ENCODE measurements around the gene STXBP6.
"Not testable (repeated sequence)": the region's sequence is repeated elsewhere in the genome, so short reads cannot be mapped to it uniquely, and the experiment has no call there.

The STXBP6 gene

DNA sequence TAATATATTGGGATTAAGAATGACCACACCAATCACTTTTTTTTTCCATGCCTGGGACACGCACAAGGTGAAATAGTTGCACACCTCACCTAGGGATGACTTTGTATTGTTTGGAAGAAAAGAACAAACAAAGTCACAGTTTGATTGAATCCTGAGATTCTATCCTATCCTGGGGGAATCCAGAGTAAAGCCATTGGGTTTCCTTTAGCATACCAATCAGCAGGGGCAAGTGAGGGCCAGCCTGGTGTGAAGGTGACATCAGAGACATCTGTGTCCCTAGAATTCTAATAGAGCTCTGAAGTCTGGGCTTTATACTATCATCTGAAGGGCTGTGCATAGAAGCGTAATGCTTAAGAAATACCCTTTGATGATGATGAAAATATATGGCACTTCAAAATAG lies 199.9 kb downstream of the STXBP6 start:
- ATAC-seq = no peak

- no peak for ATAC-seq
Observed at GRCh38 chr14:24849471-24849870, 200.5 kb downstream of the STXBP6 start.

- no peak for ATAC-seq
Observed at GRCh38 chr14:24848102-24848790, 201.7 kb downstream of the STXBP6 start.

DNA sequence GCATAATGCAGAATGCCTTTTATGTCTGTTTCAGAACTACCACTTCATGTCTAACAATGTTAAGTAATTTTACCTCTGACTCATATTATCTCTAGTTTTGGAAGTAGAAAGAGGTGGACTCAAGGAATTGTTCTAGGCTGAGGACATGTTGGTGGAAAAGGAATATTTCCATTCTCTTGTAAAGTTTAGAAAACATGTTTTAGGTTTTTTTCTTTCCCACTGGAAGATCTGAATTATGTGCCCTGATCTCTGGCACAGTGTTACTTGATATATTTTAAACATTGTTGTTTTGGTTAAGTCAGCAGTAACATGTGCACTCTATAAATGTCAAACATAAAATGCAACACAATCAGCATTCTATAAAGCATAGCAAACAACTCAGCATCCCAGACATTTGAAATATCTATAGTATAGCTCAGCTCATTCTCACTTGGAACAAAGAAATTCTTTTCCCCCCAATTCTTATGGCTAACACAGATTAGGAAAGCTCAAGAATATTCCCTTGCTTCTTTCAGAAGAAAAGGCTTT lies 202.3 kb downstream of the STXBP6 start:
- ATAC-seq = no peak

DNA sequence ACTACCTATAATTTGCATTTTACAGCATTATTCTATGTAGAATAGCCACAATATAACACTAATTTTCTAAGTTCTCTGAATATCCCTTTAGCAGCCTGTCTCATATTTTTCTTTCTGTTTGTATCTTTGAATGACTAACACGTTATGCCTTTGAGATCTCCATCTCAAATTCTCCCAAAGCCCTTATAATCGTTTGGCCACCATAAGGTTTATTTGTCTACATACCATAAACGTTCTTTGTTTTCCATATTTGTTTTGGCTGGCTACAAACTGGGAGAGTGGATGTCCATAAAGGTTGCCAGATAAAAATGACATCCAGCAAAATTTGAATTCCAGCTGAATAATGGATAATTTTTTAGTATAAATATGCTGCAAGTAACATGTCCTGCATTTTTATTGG lies 203.7 kb downstream of the STXBP6 start:
- ATAC-seq = no peak

DNA sequence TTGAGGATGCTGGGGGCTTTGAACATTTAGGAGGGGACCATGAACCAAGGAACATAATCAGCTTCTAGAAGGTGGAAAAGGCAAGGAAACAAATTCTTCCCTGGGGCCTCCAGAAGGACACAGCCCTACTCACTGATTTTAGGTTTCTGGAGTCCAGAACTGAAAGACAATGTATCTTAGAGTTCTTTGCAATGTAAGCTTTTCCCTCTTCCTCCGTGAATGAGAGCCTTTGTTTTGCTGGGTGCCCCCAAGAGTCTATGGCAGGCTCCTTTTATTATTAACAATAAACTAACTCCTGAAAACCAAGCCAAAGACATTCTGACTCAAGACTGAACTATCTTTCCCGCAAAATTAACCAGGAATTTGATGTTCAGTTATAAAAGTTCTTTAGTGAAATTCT lies 204.1 kb downstream of the STXBP6 start:
- no peak for ATAC-seq

GRCh38 chr14:24844011-24844410 lies 205.9 kb downstream of the STXBP6 start:
- no peak for ATAC-seq

DNA sequence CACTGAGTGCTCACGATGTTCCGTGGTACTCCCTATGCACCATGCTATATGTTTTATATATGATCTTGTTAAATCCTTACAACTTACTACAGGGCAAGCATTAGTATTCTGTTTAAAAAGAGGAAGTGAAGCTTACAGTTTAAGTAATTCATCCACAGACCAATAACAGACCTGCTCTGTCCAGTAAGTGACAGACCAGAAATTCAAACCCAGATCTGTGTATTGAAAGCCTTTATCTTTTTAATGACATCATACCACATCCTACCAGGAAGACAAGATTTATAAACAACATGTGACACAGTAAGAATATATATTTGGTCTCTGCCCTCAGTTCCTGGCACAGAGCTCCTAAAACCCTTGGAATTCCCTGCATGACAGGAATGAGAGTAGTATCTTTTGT lies 206.5 kb downstream of the STXBP6 start:
- ATAC-seq = no peak

- no peak for ATAC-seq
Observed at GRCh38 chr14:24840204-24840893, 209.6 kb downstream of the STXBP6 start.

DNA sequence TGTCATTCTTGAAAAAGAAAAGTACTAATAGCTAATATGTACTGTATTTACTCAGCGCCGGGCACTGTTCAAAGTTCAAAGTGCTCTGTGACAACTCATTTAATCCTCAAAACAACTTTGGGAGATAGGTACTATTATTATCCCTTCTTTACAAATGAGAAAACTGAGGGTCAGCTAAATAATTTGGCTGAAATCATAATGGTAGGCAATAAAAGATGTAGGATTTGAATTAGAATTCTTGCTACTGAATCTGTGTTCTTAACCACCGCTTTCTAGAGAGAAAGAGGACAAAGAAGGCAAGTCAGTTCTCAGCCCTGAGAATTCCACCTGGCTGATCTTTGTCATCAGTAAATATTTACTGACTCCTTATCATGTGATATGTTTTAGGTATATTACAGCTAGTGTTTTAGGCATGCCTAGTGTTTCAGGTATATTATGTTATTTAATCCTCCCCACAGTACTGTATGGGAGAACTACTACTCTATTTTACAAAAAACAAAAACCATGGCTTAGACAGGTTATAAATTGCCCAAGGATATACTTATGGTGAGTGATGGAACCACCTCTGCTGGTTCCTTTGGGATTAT lies 210.2 kb downstream of the STXBP6 start:
- ATAC-seq = no peak

- ATAC-seq = no peak
Observed at GRCh38 chr14:24838945-24839616, 210.9 kb downstream of the STXBP6 start.

DNA sequence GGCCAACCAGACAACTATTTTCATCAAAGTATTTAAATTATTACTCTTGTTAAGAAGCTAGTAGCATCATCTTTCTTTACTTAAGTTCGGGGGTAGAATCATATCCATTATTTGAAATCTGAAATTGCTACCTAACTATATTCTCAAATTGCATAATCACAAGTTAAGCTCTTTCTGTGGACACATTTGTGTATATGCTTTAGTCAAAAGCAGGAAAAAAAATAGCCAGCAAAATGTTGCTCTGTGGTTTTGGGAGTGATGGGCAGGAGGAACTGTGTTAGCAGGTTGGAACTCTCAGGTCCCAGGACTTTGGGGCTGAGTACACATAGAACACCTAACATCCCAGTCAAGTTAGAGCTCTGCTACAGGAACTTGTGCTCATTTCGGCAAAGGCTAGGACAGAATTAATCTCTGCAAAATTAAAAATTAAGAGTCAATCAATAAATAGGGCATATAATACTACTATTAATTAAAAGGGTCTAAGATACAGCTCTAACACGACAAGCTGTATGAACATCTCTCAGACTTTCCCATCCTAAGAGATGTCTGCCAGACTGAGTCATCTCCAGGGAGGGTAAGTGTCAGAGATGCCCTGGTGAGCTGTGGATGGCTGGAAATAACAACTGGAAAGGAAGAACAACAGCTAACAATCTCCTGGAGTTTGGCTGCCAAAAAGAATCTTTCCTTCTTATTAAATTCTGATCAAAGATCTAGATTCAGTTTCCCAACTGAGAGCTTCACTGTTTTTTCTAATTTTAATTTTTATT lies 212.5 kb downstream of the STXBP6 start:
- ATAC-seq = no peak

- not testable (repeated sequence) for ATAC-seq
Observed at GRCh38 chr14:24836324-24836723, 213.6 kb downstream of the STXBP6 start.

DNA sequence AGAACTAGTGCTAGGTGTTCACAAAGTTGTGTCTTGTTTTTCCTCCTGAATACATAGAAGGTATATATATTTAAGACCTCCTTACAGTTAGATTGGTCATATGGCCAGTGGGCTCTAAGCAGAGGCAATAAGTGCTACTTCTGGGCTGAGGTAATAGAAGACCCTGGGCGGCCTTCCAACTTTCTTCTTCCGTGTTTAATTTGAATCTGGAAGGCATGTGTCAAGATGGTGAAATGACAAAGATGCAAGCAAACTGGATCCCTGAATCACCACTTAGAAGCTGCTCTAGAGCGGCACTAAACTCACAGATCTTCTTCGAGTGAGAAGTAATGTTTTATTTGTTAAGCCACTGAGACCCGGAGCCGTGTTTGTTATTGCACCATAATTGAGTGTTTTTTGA lies 215.0 kb downstream of the STXBP6 start:
- ATAC-seq = no peak

GRCh38 chr14:24833385-24833784 lies 216.6 kb downstream of the STXBP6 start:
- ATAC-seq = no peak

GRCh38 chr14:24831677-24832076 lies 218.3 kb downstream of the STXBP6 start:
- no peak for ATAC-seq

GRCh38 chr14:24829862-24830261 lies 220.1 kb downstream of the STXBP6 start:
- ATAC-seq = no peak

DNA sequence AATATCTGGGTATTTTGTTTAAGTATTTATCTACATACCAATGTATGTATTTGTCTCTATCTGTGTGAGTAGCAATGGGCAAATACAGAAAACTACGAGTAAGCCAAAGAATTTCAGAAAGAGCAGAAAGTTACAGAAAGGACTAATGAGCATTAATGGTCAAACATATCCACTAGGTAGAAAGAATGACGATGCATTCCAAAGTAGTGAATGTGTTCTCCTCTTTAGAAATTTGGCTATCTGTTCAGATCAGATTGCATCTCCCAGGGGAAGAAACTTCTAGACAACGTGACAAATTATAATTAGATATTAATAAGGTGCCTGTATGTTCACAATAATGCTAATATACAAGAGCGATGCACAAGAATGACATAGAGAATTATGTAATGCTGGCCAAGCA lies 221.5 kb downstream of the STXBP6 start:
- no peak for ATAC-seq

DNA sequence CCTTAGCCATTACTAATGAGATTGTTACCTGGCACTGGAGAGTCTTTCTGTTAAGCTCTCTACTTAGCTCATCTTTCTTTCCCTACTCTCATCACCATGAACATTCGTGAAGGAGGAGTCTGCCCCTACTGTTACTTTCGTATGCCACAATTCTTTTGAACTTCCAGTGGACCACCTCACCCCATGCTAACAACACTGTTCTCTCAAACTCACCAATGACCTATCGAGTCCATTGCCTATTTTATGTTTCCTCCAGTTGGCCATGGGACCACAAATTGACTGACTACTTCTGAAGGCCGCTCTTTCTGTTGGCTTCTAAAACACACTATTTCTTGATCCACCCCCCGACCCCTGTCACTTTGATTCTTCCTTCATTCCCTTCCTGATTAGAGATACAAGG lies 223.6 kb downstream of the STXBP6 start:
- ATAC-seq = no peak

- no peak for ATAC-seq
Observed at GRCh38 chr14:24820616-24821015, 229.3 kb downstream of the STXBP6 start.

DNA sequence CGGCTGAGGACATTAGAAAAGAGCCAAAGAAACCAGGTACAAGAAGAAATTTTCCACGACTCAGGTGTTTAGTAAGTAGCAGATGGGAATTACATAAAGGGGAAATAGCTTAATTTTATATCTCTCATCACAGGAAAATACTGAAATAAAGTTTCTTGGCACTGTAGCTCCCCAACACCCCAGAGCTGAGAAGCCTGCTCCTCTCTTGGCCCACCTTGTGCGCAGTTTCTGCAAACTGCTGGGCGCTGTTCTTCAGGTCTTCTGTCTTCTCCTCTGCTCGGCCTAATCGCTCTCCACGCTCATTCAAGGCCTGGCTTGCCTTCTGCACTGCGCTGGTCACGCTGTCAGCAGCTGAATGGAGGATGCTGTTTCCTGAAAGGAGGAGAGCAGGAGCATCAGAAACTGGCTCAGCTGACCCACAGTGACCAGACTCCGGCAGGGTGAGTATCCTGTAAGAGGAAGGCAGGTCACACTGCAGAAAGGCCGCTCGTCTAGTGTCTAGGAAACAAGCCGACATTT lies 231.1 kb downstream of the STXBP6 start:
- ATAC-seq = no peak

DNA sequence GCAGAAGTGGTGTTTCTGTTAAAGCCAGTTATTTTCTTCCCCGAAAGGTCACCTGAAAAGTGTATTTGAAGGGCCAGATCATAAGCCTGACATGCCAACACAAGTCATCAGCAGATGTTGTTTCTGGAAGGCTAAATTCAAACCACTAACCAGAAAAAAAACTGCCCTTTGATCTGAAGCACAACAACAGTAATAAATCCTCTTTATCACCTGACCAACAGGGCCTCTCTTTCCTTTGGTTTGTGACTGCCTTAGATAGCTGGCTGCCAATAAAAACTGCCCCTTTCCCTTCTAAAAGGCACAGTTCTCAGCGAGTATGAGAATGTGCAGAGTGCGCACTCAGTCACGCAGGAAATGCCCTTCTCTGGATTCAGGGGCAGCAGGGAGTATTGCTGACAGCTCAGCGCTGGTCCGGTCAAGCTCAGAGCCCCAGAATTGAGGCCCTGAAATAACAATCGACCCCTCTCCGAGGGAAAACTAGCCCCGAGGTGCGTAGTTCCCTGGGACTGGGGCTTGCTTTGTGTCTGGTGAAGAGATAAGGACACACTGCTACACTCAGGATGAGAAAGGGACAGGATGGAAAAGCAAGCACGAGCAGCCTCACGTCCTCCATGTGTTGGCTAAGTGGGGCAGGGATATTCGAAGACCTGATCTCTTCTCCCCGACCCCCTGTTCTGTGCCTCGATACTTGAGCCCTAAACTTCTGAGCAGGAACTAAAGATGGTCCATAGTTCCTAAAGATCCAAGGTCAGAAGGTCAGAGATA lies 231.7 kb downstream of the STXBP6 start:
- ATAC-seq = no peak
